HepG2 (cell line): ENCODE measurements around the gene AP5B1. TPM values are rescaled to one million over a fixed set of nuclear protein-coding genes. Genes with fewer than 3 reads are reported as not detected.

Experiments
- ATAC-seq: fragments of 200-7000 bp; cut with Tn5 transposase; 3 replicates; pipeline ENCODE4 v1.9.1; 2020; ENCODE audit warnings: mild to moderate bottlenecking, moderate library complexity
- BruUV-seq: library from RNA; stranded (reverse); fragments of 400-500 nt; replicated peaks from 2 replicates; lab custom pipeline; 2021; lab: Mats Ljungman, UMichigan
- CTCF ChIA-PET: fragments of 300-600 bp; formaldehyde crosslinking; extraction: SDS; loops from one replicate; lab custom pipeline; 2021; ENCODE audit warnings: low total read pairs, inconsistent platforms, low intra/inter-chr PET ratio; lab: Yijun Ruan, JAX
- POLR2A ChIA-PET: fragments of 350-600 bp; sonication (Branson Sonifier 250); formaldehyde crosslinking; loops from one replicate; lab custom pipeline; 2020; ENCODE audit warnings: antibody characterized with exemption, inconsistent platforms; lab: Yijun Ruan, JAX
- DNase-seq: peaks from one replicate; pipeline ENCODE4 v3.0.0-alpha.2; 2015; ENCODE audit warnings: low spot score
- FAIRE-seq: peaks from 3 replicates; lab custom pipeline; 2011; peaks lifted over from hg19 to GRCh38; lab: Jason Lieb, UNC
- H2AFZ ChIP-seq: one replicate; pipeline ENCODE4 v1.6.1; 2011; ENCODE audit warnings: low read length, inconsistent platforms
- H3K27ac ChIP-seq: fragments of 300-600 bp; 3 replicates; pipeline ENCODE4 v1.8.0; 2011; ENCODE audit warnings: mixed run types, mild to moderate bottlenecking, mixed read lengths, low read length, inconsistent platforms; ENCODE audit not compliant: insufficient read depth; ENCODE audit errors: extremely low read length
- H3K27me3 ChIP-seq, 2 experiments: fragments of 200-600 bp in 1 of 2; 2 replicates in 1 of 2; 3 replicates in 1 of 2; pipeline versions ENCODE4 v1.6.0 to v1.8.0; 2011; ENCODE audit warnings: low read length in 2 of 2, mild to moderate bottlenecking in 2 of 2, moderate library complexity in 2 of 2, inconsistent platforms in 1 of 2; ENCODE audit not compliant: insufficient read depth in 2 of 2, control insufficient read depth in 1 of 2
- H3K36me3 ChIP-seq, 2 experiments: fragments of 200-600 bp in 1 of 2; replicated peaks in 1 of 2; 2 replicates in 1 of 2; 3 replicates in 1 of 2; pipeline versions ENCODE4 v1.5.1 to v1.8.0; 2011; ENCODE audit warnings: low read length in 2 of 2, inconsistent platforms in 1 of 2; ENCODE audit not compliant: insufficient read depth in 2 of 2, control insufficient read depth in 1 of 2
- H3K4me1 ChIP-seq: 2 replicates; pipeline ENCODE4 v1.5.1; 2012; ENCODE audit warnings: low read length, inconsistent platforms; ENCODE audit not compliant: insufficient read depth
- H3K4me2 ChIP-seq: 2 replicates; pipeline ENCODE4 v1.6.0; 2011; ENCODE audit warnings: low read depth, low read length, inconsistent platforms
- H3K4me3 ChIP-seq, 3 experiments: fragments of 200-600 bp in 1 of 3; sonication (generic), shearing (Covaris generic) in 1 of 3; replicated peaks in 1 of 3; 2 replicates each; pipeline ENCODE4 v1.5.1; 2011 to 2016; ENCODE audit warnings: low read length in 3 of 3, inconsistent platforms in 2 of 3, low read depth in 2 of 3, mild to moderate bottlenecking in 2 of 3, control low read depth in 1 of 3, mixed read lengths in 1 of 3; ENCODE audit not compliant: insufficient read depth in 1 of 3
- H3K79me2 ChIP-seq: one replicate; pipeline ENCODE4 v1.6.1; 2011; ENCODE audit warnings: low read length, inconsistent platforms; ENCODE audit not compliant: insufficient read depth
- H3K9ac ChIP-seq: 2 replicates; pipeline ENCODE4 v1.6.0; 2011; ENCODE audit warnings: mild to moderate bottlenecking, low read depth, low read length, inconsistent platforms; ENCODE audit not compliant: insufficient read depth
- H3K9me3 ChIP-seq: 2 replicates; pipeline ENCODE4 v1.5.1; 2012; ENCODE audit warnings: mild to moderate bottlenecking, low read length
- H4K20me1 ChIP-seq: 2 replicates; pipeline ENCODE4 v1.6.0; 2011; ENCODE audit warnings: inconsistent platforms, mild to moderate bottlenecking, low read length, moderate library complexity; ENCODE audit not compliant: insufficient read depth
- FOSL2 ChIP-seq: sonication (generic); formaldehyde crosslinking; IDR thresholded peaks from 2 replicates; pipeline ENCODE4 v1.4.0; 2020; ENCODE audit warnings: missing genetic modification reagents
- MEF2D ChIP-seq: sonication (generic); formaldehyde crosslinking; IDR thresholded peaks from 2 replicates; pipeline ENCODE4 v1.5.1; 2020; ENCODE audit warnings: mild to moderate bottlenecking, missing genetic modification reagents
- ZMYM3 ChIP-seq: sonication (generic); formaldehyde crosslinking; IDR thresholded peaks from 2 replicates; pipeline ENCODE4 v1.5.1; 2020; ENCODE audit warnings: mild to moderate bottlenecking, missing genetic modification reagents
- ZNF629 ChIP-seq: sonication (generic); formaldehyde crosslinking; conservative IDR thresholded peaks from 2 replicates; pipeline ENCODE4 v1.5.0; 2020; ENCODE audit warnings: missing genetic modification reagents
- WGBS: methylation state at CpG from one replicate; pipeline ENCODE4 v1.1.6; 2017; ENCODE audit warnings: low lambda C conversion rate; 5-methylcytosine and 5-hydroxymethylcytosine counted together
- in situ Hi-C: cut with HindIII; loops from 2 replicates; pipeline ENCODE4 v1.10.0; 2017; ENCODE audit warnings: low pct_unique_long_range_greater_than_20kb; ENCODE audit not compliant: extremely low pct_ligation_motif_present
- intact Hi-C: fragments of 100-400 bp; cut with micrococcal nuclease; formaldehyde crosslinking; loops from one replicate; pipeline ENCODE4 v1.10.0; 2022; ENCODE audit not compliant: unreplicated experiment
- polyA plus RNA-seq, 8 experiments: library from polyadenylated mRNA; depleted of rRNA in 3 of 8; stranded (reverse) in 7 of 8; unstranded in 1 of 8; fragments of >200 nt; fragmentation: Illumina TruSeq in 4 of 8; extraction: Trizol in 4 of 8; gene quantifications; 2 replicates each; pipeline versions ENCODE4 v1.2.1 to v1.2.3, GENCODE V29; 2011 to 2016; ENCODE audit warnings: low read depth in 4 of 8, missing spikeins in 1 of 8, mixed read lengths in 1 of 8; ENCODE audit not compliant: insufficient read depth in 1 of 8
- total RNA-seq, 5 experiments: library from RNA; depleted of rRNA; stranded (reverse); fragments of >200 nt; fragmentation: Illumina TruSeq; extraction: Trizol; gene quantifications; 2 replicates each; pipeline ENCODE4 v1.2.3, GENCODE V29; 2016; ENCODE audit warnings: low read depth in 1 of 5
- TF ChIP-seq, protein P1 (sequence below): sonication (generic); formaldehyde crosslinking; IDR thresholded peaks from 2 replicates; pipeline ENCODE4 v1.4.0; 2020; ENCODE audit warnings: mild to moderate bottlenecking, missing genetic modification reagents

AP5B1 gene
- total and polyA plus RNA-seq, 2 of the 13 experiments (the other 11 are each of a cell fraction or from before 2014, with no cell fraction given) = 1.7 to 4.4 TPM

DNA sequence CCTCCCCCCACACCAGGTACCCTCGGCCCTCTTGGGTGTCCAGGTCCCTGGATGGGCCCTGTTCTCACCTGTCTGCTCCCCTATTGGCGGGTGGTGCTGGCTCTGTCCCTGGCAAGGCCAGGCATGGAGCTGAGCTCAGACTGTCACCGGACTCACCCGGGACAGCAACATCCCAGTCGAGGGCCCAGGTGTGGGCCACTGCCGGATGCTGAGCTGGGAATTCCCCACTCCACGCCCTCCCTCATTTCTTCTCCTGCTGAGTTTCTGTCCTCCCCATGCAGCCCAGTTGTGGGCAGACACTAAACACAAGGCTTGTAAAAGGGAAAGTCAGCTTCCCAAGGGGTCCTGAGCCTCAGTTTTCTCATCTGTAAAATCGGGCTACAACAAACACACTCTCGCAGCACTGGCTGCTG, 2.0 kb upstream of the AP5B1 start:
- Histone ChIP-seq H3K79me2 (no peaks in the 10 kb centered on the region), H3K4me3 (no peak overlapping the region), H3K4me1 (peaks cover 40% of the 10 kb centered on the region), H3K36me3 (no peaks in the 10 kb centered on the region), H4K20me1 (no peaks in the 10 kb centered on the region), H3K27me3 (peaks cover 11 to 49% of the 10 kb centered on the region in 2 experiments; a peak in 4 of 5 replicates), H3K4me2 (no peak overlapping the region), H3K27ac (no peak overlapping the region), H2AFZ (no peak overlapping the region), H3K9me3 (no peaks in the 10 kb centered on the region)
- no peak for DNase-seq
- ATAC-seq = no peak
- in situ Hi-C loops (loop anchor here (5.0 kb wide), 1 partner anchor 34 kb away; no protein-coding TSS in a partner anchor), intact Hi-C loops (loop anchor here (5.0 kb wide), 2 partner anchors 34 to 544 kb away; no protein-coding TSS in a partner anchor)
- FAIRE-seq = no peak
- TF ChIP-seq ZNF629 (CRISPR knock-in tag) (peak; percentile 84), MEF2D (CRISPR knock-in tag) (no peak), FOSL2 (CRISPR knock-in tag) (no peak), ZMYM3 (CRISPR knock-in tag) (peak; percentile 53; the same call in 1 of the 2 replicates)
- TF ChIP-seq, protein P1, sequence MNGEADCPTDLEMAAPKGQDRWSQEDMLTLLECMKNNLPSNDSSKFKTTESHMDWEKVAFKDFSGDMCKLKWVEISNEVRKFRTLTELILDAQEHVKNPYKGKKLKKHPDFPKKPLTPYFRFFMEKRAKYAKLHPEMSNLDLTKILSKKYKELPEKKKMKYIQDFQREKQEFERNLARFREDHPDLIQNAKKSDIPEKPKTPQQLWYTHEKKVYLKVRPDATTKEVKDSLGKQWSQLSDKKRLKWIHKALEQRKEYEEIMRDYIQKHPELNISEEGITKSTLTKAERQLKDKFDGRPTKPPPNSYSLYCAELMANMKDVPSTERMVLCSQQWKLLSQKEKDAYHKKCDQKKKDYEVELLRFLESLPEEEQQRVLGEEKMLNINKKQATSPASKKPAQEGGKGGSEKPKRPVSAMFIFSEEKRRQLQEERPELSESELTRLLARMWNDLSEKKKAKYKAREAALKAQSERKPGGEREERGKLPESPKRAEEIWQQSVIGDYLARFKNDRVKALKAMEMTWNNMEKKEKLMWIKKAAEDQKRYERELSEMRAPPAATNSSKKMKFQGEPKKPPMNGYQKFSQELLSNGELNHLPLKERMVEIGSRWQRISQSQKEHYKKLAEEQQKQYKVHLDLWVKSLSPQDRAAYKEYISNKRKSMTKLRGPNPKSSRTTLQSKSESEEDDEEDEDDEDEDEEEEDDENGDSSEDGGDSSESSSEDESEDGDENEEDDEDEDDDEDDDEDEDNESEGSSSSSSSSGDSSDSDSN (CRISPR knock-in tag) = 0 out of 2 replicates have a peak, but pooled peaks have one; percentile 9
- TF ChIP-seq, all 625 proteins: peak for 3
- 37% methylated on average over 6 of the region's 9 CpGs for WGBS
- CTCF ChIA-PET = interaction anchor here (4.7 kb wide), 1 partner anchor 34 kb away, joined by 56 read pairs; no protein-coding TSS in a partner anchor
- no TSS peak for BruUV-seq
- H3K9ac ChIP-seq = no peak overlapping the region
- POLR2A ChIA-PET = no interaction called here
